Brain microvascular endothelial cell (primary cell): ENCODE data around the gene RING1.

ENCODE experiments used
- DNase-seq: peaks from one replicate; pipeline ENCODE4 v3.0.0-alpha.2; 2020
- H3K27ac ChIP-seq: fragments of 250-450 bp; sonication (Bioruptor Pico); 2 replicates; pipeline ENCODE4 v1.5.1; 2020; ENCODE audit warnings: mild to moderate bottlenecking, moderate library complexity
- H3K27me3 ChIP-seq: fragments of 250-450 bp; sonication (Bioruptor Pico); replicated peaks from 2 replicates; pipeline ENCODE4 v1.5.1; 2020; ENCODE audit warnings: mild to moderate bottlenecking
- H3K36me3 ChIP-seq: fragments of 250-450 bp; sonication (Bioruptor Pico); replicated peaks from 2 replicates; pipeline ENCODE4 v1.5.1; 2020; ENCODE audit warnings: mild to moderate bottlenecking
- H3K4me3 ChIP-seq: 2 replicates; pipeline ENCODE4 v1.5.1; 2011; ENCODE audit warnings: low read depth, mild to moderate bottlenecking, control low read depth, low read length, moderate library complexity
- in situ Hi-C: cut with HindIII; loops from 2 replicates; pipeline ENCODE4 v1.10.0; 2017; ENCODE audit warnings: low sequenced_read_pairs, low pct_ligation_motif_present
- TF ChIP-seq, protein P1 (sequence below): IDR thresholded peaks from 2 replicates; pipeline ENCODE4 v1.5.1; 2011; ENCODE audit warnings: low read depth, mild to moderate bottlenecking, moderate library complexity, low read length, control low read depth, inconsistent platforms; ENCODE audit errors: missing control alignments

The RING1 gene

DNA sequence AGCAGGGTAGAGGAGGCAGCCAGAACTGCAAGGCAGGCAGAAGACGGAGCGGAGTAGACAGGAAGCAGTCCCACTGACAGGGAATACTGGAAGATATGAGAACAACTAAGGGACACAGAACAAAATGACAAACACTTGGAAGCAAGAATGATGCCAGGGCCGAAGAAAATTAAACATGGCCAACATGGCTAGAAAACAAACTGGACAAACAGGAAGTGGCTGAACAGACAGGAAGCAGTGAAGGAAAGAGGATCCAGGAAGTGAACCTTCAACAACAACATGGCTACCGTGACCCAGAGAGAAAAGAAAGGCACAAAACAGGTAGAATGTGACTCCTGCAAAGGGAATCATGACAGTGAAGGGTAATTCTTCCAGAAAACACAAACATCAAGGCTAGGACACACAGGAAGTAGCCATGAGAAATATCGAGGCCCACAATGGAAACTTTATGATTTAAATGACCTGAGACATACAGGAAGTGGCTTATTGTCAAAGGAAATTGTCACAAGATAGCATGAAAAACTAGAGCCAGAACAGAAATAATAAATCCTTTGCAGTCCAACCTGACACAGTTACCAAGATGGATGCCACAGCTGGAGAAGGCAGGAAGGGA is 25.1 kb upstream of the RING1 start:
- TF ChIP-seq, protein P1, sequence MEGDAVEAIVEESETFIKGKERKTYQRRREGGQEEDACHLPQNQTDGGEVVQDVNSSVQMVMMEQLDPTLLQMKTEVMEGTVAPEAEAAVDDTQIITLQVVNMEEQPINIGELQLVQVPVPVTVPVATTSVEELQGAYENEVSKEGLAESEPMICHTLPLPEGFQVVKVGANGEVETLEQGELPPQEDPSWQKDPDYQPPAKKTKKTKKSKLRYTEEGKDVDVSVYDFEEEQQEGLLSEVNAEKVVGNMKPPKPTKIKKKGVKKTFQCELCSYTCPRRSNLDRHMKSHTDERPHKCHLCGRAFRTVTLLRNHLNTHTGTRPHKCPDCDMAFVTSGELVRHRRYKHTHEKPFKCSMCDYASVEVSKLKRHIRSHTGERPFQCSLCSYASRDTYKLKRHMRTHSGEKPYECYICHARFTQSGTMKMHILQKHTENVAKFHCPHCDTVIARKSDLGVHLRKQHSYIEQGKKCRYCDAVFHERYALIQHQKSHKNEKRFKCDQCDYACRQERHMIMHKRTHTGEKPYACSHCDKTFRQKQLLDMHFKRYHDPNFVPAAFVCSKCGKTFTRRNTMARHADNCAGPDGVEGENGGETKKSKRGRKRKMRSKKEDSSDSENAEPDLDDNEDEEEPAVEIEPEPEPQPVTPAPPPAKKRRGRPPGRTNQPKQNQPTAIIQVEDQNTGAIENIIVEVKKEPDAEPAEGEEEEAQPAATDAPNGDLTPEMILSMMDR = no peak
- H3K4me3 ChIP-seq = no peak overlapping the region
- DNase-seq = no peak
- H3K36me3 ChIP-seq = no peaks in the 10 kb centered on the region
- H3K27ac ChIP-seq = no peak overlapping the region
- H3K27me3 ChIP-seq = no peaks in the 10 kb centered on the region
- in situ Hi-C loops = no loop called here

DNA sequence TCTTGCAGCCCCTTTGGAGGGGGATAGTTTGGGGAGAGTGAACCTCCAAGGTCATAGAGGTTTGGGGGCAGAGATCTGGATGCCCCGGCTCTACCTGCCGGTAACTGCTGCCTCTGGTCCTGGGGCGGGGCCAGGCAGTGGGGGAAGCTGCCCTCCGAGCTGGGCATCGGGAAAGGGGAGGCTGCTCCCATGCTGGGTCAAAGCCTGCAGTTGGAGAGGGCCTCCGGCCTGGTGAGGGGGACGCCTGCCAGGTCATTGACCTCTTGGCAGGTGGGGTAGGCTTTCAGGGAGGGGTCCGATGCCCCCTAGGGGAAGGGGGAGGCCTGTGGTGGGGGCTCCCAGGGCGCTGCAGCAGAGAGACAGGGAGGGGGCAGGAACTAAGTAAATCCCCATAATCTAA is 23.1 kb upstream of the RING1 start:
- in situ Hi-C loops = no loop called here
- H3K27me3 ChIP-seq = no peaks in the 10 kb centered on the region

DNA sequence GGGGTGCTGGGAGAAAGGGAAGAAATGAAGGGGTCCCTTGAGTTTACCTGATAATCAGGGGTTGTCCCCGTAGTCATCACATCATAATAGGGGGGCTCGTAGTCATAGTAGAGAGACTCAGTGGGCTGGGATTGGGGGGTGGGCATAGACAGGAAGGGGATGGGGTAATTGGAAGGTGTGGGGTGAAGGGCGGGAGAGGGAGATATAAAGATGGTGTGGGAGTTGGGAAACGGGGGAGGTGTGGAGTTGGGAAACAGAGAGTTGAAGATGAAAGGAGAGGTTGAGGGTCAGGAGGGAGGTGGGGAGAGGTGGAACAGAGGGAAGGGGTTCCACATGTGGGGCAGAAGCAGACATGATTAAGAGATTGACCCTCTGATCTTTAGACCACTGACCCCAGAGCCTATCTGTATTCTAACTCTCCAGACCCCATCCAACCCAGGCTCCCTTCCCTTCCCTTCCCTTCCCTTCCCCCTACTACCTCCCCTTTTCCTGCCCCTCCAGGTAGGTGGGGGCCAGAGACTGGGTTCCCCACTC is 22.6 kb upstream of the RING1 start:
- TF ChIP-seq, protein P1 = no peak
- no peak overlapping the region for H3K4me3 ChIP-seq
- H3K36me3 ChIP-seq = no peaks in the 10 kb centered on the region
- peaks cover 1% of the 10 kb centered on the region for H3K27me3 ChIP-seq
- H3K27ac ChIP-seq = no peak overlapping the region
- in situ Hi-C loops = no loop called here
- no peak for DNase-seq

More for the DNA sequence above, 23.1 kb upstream of the RING1 start:
- TF ChIP-seq, protein P1 = no peak
- DNase-seq = no peak
- no peak overlapping the region for H3K4me3 ChIP-seq
- no peak overlapping the region for H3K27ac ChIP-seq
- no peaks in the 10 kb centered on the region for H3K36me3 ChIP-seq

DNA sequence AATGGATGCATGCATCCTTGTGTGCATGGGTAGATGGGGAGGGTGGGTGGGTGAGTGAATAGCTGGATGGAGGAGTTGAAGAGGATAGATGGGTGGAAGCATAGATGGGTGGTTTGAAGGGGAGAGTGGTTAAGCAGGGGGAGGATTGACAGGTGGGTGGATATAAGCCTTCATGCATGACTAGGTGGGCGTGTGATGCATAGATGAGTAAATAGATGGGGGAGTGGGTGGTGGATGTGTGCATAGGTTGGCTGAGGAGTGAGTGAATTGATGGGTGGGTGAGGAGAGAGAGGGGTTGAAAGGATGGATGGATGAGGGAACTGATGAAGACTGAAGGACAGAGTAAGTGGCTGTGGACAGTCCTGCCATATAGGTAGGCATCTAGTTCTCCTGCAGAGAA is 20.5 kb upstream of the RING1 start:
- peaks cover 20% of the 10 kb centered on the region for H3K27me3 ChIP-seq

DNA sequence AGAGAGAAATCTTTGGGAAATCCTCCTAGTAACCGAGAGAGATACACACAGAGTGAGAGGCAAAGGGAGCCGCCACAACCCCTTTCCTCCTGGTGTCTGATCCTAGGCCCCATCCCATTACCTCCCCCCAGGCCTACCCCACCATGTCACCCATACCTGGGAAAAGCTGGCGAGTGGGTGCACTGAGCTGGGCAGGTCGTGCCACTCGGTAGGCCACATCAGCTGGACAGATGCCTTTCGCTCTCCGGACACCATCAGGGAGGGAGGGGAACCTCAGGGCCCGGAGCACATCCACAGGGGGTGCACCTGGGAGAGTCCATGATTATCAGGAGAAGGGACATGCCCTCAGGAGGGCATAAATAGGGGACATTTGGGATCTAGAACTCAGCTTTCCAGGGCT is 19.1 kb upstream of the RING1 start:
- DNase-seq = no peak
- Histone ChIP-seq H3K36me3 (peaks cover 2% of the 10 kb centered on the region), H3K27me3 (peaks cover 20% of the 10 kb centered on the region), H3K27ac (no peak overlapping the region), H3K4me3 (no peak overlapping the region)
- in situ Hi-C loops = no loop called here
- TF ChIP-seq, protein P1 = no peak

More for the DNA sequence above, 20.5 kb upstream of the RING1 start:
- Histone ChIP-seq H3K27ac (no peak overlapping the region), H3K36me3 (no peaks in the 10 kb centered on the region), H3K4me3 (no peak overlapping the region)
- TF ChIP-seq, protein P1 = no peak
- in situ Hi-C loops = no loop called here
- no peak for DNase-seq
